ENCODE results near the gene TMEM269. TPM values are rescaled to one million over a fixed set of nuclear protein-coding genes. Genes with fewer than 3 reads are reported as not detected.

The TMEM269 gene
- total and polyA plus RNA-seq, 10 of the 15 experiments (the other 5 are each of a cell fraction or from before 2014, with no cell fraction given) = 0.02 to 0.26 (median 0.06) TPM; not detected in 2

- H3K4me1 ChIP-seq (ENCODE audit: control insufficient read depth, insufficient read depth, low read length) = no peaks in the 10 kb centered on the region
- H3K4me2 ChIP-seq (ENCODE audit: control insufficient read depth, insufficient read depth) = no peak overlapping the region
- CTCF ChIA-PET = interaction anchor here (0.6 to 2.3 kb wide), 13 partner anchors 9 to 316 kb away, joined by 3 to 12 read pairs (median 4); partner anchors contain the start of genes C1orf50, P3H1 and ZNF691
- no TSS peak for BruUV-seq (replicated peaks)
- no peak overlapping the region for H2AFZ ChIP-seq (ENCODE audit: control insufficient read depth, low read depth, low read length)
- DNase-seq (ENCODE audit: low read depth, low spot score) (no peak), ATAC-seq (peak; percentile 96), FAIRE-seq (peak; percentile 91)
- SMC1A ChIA-PET (ENCODE audit: uncharacterized antibody, unreplicated experiment) = interaction anchor here (1.5 to 2.6 kb wide), 4 partner anchors 9 to 317 kb away, joined by 4 to 12 read pairs (median 8); partner anchors contain the start of genes C1orf50 and P3H1
- H3K79me2 ChIP-seq (ENCODE audit: control insufficient read depth, insufficient read depth, low read length) = no peaks in the 10 kb centered on the region
- RAD21 ChIA-PET (ENCODE audit: unreplicated experiment) = interaction anchor here (0.6 to 1.9 kb wide), 2 partner anchors 9 to 66 kb away, joined by 5 to 6 read pairs; no protein-coding TSS in a partner anchor
- POLR2A ChIA-PET = interaction anchor here (1.9 kb wide), 1 partner anchor 9 kb away, joined by 7 read pairs; the partner anchor contains the start of genes C1orf50 and P3H1
- H3K9me3 ChIP-seq (replicated peaks; ENCODE audit: control insufficient read depth, insufficient read depth, low read length) = no peaks in the 10 kb centered on the region
- WGBS (ENCODE audit: insufficient coverage, insufficient replicate concordance, low lambda C conversion rate, missing lambda C conversion rate) = 85% methylated on average over 16 of the region's 17 CpGs
- H3K9ac ChIP-seq (ENCODE audit: control insufficient read depth, insufficient read depth, low read length) = no peak overlapping the region
- H3K36me3 ChIP-seq (ENCODE audit: control insufficient read depth in 2 of 2, insufficient read depth in 2 of 2, low read length in 1 of 2) = peaks cover 11 to 15% of the 10 kb centered on the region in 2 experiments; a peak in 3 of 4 replicates
- no peak overlapping the region for H3K27ac ChIP-seq (ENCODE audit: control insufficient read depth, insufficient read depth)
- in situ Hi-C loops (cut with MboI) = no loop called here
- no peaks in the 10 kb centered on the region for H3K27me3 ChIP-seq (replicated peaks in 1 of 2; ENCODE audit: control insufficient read depth in 2 of 2, insufficient read depth in 2 of 2, low read length in 1 of 2)
- H4K20me1 ChIP-seq (ENCODE audit: control insufficient read depth, insufficient read depth) = no peaks in the 10 kb centered on the region
- intact Hi-C loops (cut with micrococcal nuclease; ENCODE audit: unreplicated experiment) = no loop called here
- no peak overlapping the region for H3K4me3 ChIP-seq
- TF ChIP-seq JUNB (IDR thresholded peaks at IDR 0.05) = no peak
- peak; percentile 39; the same call in 1 of the 2 replicates for TF ChIP-seq GABPA (IDR thresholded peaks at IDR 0.05; ENCODE audit: low read depth)
- peak; percentile 67 for TF ChIP-seq SMC3 (IDR thresholded peaks at IDR 0.05; ENCODE audit: borderline replicate concordance, low read length)
- no peak for TF ChIP-seq POLR2AphosphoS5 (IDR thresholded peaks at IDR 0.05; ENCODE audit: low read length)
- TF ChIP-seq ASH2L (IDR thresholded peaks at IDR 0.05; ENCODE audit: borderline replicate concordance, low read depth) = no peak
- no peak for TF ChIP-seq MYB (IDR thresholded peaks at IDR 0.05; ENCODE audit: borderline replicate concordance, low read depth, low read length)
- no peak for TF ChIP-seq ETV6 (conservative IDR thresholded peaks at IDR 0.05 in 1 of 2, IDR thresholded peaks at IDR 0.05 in 1 of 2; ENCODE audit: borderline replicate concordance in 1 of 2, low read depth in 1 of 2)
- TF ChIP-seq BACH1 (IDR thresholded peaks at IDR 0.05; ENCODE audit: borderline replicate concordance) = no peak
- no peak for TF ChIP-seq ZNF622 (IDR thresholded peaks at IDR 0.05)
- no peak for TF ChIP-seq ZSCAN29 (IDR thresholded peaks at IDR 0.05)
- 0 out of 4 replicates have a peak, but pooled peaks of 1 of the 2 experiments have one; percentile 36 for TF ChIP-seq SRF (IDR thresholded peaks at IDR 0.05; ENCODE audit: low read depth in 2 of 2, low read length in 2 of 2)
- TF ChIP-seq, protein P1, sequence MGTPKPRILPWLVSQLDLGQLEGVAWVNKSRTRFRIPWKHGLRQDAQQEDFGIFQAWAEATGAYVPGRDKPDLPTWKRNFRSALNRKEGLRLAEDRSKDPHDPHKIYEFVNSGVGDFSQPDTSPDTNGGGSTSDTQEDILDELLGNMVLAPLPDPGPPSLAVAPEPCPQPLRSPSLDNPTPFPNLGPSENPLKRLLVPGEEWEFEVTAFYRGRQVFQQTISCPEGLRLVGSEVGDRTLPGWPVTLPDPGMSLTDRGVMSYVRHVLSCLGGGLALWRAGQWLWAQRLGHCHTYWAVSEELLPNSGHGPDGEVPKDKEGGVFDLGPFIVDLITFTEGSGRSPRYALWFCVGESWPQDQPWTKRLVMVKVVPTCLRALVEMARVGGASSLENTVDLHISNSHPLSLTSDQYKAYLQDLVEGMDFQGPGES (IDR thresholded peaks at IDR 0.05) = no peak
- no peak for TF ChIP-seq SKIL (IDR thresholded peaks at IDR 0.05; ENCODE audit: low read depth, poor library complexity, severe bottlenecking)
- TF ChIP-seq BCL3 (IDR thresholded peaks at IDR 0.05; ENCODE audit: borderline replicate concordance, insufficient read depth, low read depth, low read length, poor library complexity, severe bottlenecking) = no peak
- peak; percentile 59 for TF ChIP-seq RAD21 (IDR thresholded peaks at IDR 0.05; ENCODE audit: insufficient read depth, low read depth, low read length)
- TF ChIP-seq, protein P2, sequence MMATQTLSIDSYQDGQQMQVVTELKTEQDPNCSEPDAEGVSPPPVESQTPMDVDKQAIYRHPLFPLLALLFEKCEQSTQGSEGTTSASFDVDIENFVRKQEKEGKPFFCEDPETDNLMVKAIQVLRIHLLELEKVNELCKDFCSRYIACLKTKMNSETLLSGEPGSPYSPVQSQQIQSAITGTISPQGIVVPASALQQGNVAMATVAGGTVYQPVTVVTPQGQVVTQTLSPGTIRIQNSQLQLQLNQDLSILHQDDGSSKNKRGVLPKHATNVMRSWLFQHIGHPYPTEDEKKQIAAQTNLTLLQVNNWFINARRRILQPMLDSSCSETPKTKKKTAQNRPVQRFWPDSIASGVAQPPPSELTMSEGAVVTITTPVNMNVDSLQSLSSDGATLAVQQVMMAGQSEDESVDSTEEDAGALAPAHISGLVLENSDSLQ (IDR thresholded peaks at IDR 0.05) = no peak
Measured at GRCh38 chr1:42756956-42757891, 27.6 kb upstream of the TMEM269 start.

Measured in GM12878 (cell line).